ENCODE measurements around the gene COL2A1. TPM values are rescaled to one million over a fixed set of nuclear protein-coding genes. Genes with fewer than 3 reads are reported as not detected.

COL2A1 gene
- polyA plus RNA-seq, 3 donors: 30.9 to 43.8 (median 34.9) TPM

GRCh38 chr12:47992776-47993175 is 11.5 kb downstream of the COL2A1 start:
- no peak for DNase-seq (ENCODE audit: low read depth in 3 of 3, low spot score in 2 of 3)

GRCh38 chr12:47991106-47992061 is 12.9 kb downstream of the COL2A1 start:
- DNase-seq (ENCODE audit: low read depth in 3 of 3, low spot score in 2 of 3): no peak

- no peak for DNase-seq (ENCODE audit: low read depth in 3 of 3, low spot score in 2 of 3)
These were observed 13.7 kb downstream of the COL2A1 start for GRCh38 chr12:47990351-47991105.

GRCh38 chr12:47989666-47990065 is 14.6 kb downstream of the COL2A1 start:
- no peak for DNase-seq (ENCODE audit: low read depth in 3 of 3, low spot score in 2 of 3)

- no peak for DNase-seq (ENCODE audit: low read depth in 3 of 3, low spot score in 2 of 3)
These were observed 15.3 kb downstream of the COL2A1 start for GRCh38 chr12:47989023-47989417.

- DNase-seq (ENCODE audit: low read depth in 3 of 3, low spot score in 2 of 3): no peak
These were observed 15.9 kb downstream of the COL2A1 start for GRCh38 chr12:47988073-47989022.

GRCh38 chr12:47987411-47988072 is 16.7 kb downstream of the COL2A1 start:
- DNase-seq (ENCODE audit: low read depth in 3 of 3, low spot score in 2 of 3): no peak

GRCh38 chr12:47986832-47987231 is 17.4 kb downstream of the COL2A1 start:
- no peak for DNase-seq (ENCODE audit: low read depth in 3 of 3, low spot score in 2 of 3)

GRCh38 chr12:47986291-47986660 is 18.0 kb downstream of the COL2A1 start:
- no peak for DNase-seq (ENCODE audit: low read depth in 3 of 3, low spot score in 2 of 3)

GRCh38 chr12:47985596-47986290 is 18.5 kb downstream of the COL2A1 start:
- no peak for DNase-seq (ENCODE audit: low read depth in 3 of 3, low spot score in 2 of 3)

GRCh38 chr12:47984331-47984801 is 19.9 kb downstream of the COL2A1 start:
- no peak for DNase-seq (ENCODE audit: low read depth in 3 of 3, low spot score in 2 of 3)

GRCh38 chr12:47983541-47984115 is 20.6 kb downstream of the COL2A1 start:
- no peak for DNase-seq (ENCODE audit: low read depth in 3 of 3, low spot score in 2 of 3)

GRCh38 chr12:47982770-47983169 is 21.5 kb downstream of the COL2A1 start:
- no peak for DNase-seq (ENCODE audit: low read depth in 3 of 3, low spot score in 2 of 3)

GRCh38 chr12:47982311-47982710 is 22.0 kb downstream of the COL2A1 start:
- no peak for DNase-seq (ENCODE audit: low read depth in 3 of 3, low spot score in 2 of 3)

GRCh38 chr12:47981496-47982260 is 22.6 kb downstream of the COL2A1 start:
- DNase-seq (ENCODE audit: low read depth in 3 of 3, low spot score in 2 of 3): no peak

GRCh38 chr12:47980779-47981495 is 23.3 kb downstream of the COL2A1 start:
- DNase-seq (ENCODE audit: low read depth in 3 of 3, low spot score in 2 of 3): no peak

GRCh38 chr12:47980197-47980596 is 24.1 kb downstream of the COL2A1 start:
- no peak for DNase-seq (ENCODE audit: low read depth in 3 of 3, low spot score in 2 of 3)

- DNase-seq (ENCODE audit: low read depth in 3 of 3, low spot score in 2 of 3): no peak
These were observed 24.6 kb downstream of the COL2A1 start for GRCh38 chr12:47979686-47980085.
